Rectal smooth muscle tissue (tissue), 1 donor: ENCODE results near the gene PTGES3.

Experiments
- H3K27ac ChIP-seq: one replicate; pipeline ENCODE4 v1.7.0; 2013; ENCODE audit warnings: low read depth, low read length, inconsistent platforms
- H3K27me3 ChIP-seq: one replicate; pipeline ENCODE4 v1.7.0; 2013; ENCODE audit warnings: low read length; ENCODE audit not compliant: control insufficient read depth, insufficient read depth
- H3K36me3 ChIP-seq: one replicate; pipeline ENCODE4 v1.7.0; 2013; ENCODE audit warnings: low read length; ENCODE audit not compliant: control insufficient read depth, insufficient read depth
- H3K4me1 ChIP-seq: one replicate; pipeline ENCODE4 v1.7.0; 2013; ENCODE audit warnings: low read length; ENCODE audit not compliant: control insufficient read depth, insufficient read depth
- H3K4me3 ChIP-seq: one replicate; pipeline ENCODE4 v1.7.0; 2013; ENCODE audit warnings: low read length
- H3K9ac ChIP-seq: one replicate; pipeline ENCODE4 v1.7.0; 2013; ENCODE audit warnings: low read length

The PTGES3 gene

GRCh38 chr12:56695327-56696101, 7.4 kb upstream of the PTGES3 start:
- Histone ChIP-seq H3K4me1 (no peaks in the 10 kb centered on the region), H3K27me3 (no peaks in the 10 kb centered on the region), H3K4me3 (no peak overlapping the region), H3K27ac (no peak overlapping the region), H3K36me3 (no peaks in the 10 kb centered on the region), H3K9ac (no peak overlapping the region)

GRCh38 chr12:56694161-56694560, 6.1 kb upstream of the PTGES3 start:
- Histone ChIP-seq H3K4me3 (no peak overlapping the region), H3K27me3 (no peaks in the 10 kb centered on the region), H3K9ac (no peak overlapping the region), H3K36me3 (no peaks in the 10 kb centered on the region), H3K27ac (no peak overlapping the region), H3K4me1 (no peaks in the 10 kb centered on the region)

- Histone ChIP-seq H3K27me3 (no peaks in the 10 kb centered on the region), H3K4me3 (peak overlapping the region; percentile 70), H3K9ac (peak overlapping the region; percentile 2), H3K36me3 (no peaks in the 10 kb centered on the region), H3K27ac (peak overlapping the region; percentile 83), H3K4me1 (peaks cover 8% of the 10 kb centered on the region)
These were observed 694 bp upstream of the PTGES3 start for GRCh38 chr12:56688846-56689109.

GRCh38 chr12:56687223-56688128, 608 bp downstream of the PTGES3 start:
- H3K36me3 ChIP-seq = no peaks in the 10 kb centered on the region
- peak overlapping the region; percentile 97 for H3K9ac ChIP-seq

GRCh38 chr12:56684745-56685359, 3.2 kb downstream of the PTGES3 start:
- H3K36me3 ChIP-seq = peaks cover 5% of the 10 kb centered on the region
- H3K9ac ChIP-seq = no peak overlapping the region
- H3K4me3 ChIP-seq = peak overlapping the region; percentile 56
- peaks cover 8% of the 10 kb centered on the region for H3K4me1 ChIP-seq
- no peaks in the 10 kb centered on the region for H3K27me3 ChIP-seq
- H3K27ac ChIP-seq = peak overlapping the region; percentile 3

More at GRCh38 chr12:56687223-56688128, 608 bp downstream of the PTGES3 start:
- no peaks in the 10 kb centered on the region for H3K27me3 ChIP-seq
- H3K4me1 ChIP-seq = peaks cover 8% of the 10 kb centered on the region
- H3K4me3 ChIP-seq = peak overlapping the region; percentile 94
- H3K27ac ChIP-seq = peak overlapping the region; percentile 99

GRCh38 chr12:56682323-56682722, 5.8 kb downstream of the PTGES3 start:
- Histone ChIP-seq H3K27me3 (no peaks in the 10 kb centered on the region), H3K36me3 (peaks cover 5% of the 10 kb centered on the region), H3K27ac (no peak overlapping the region), H3K9ac (no peak overlapping the region), H3K4me1 (peaks cover 3% of the 10 kb centered on the region), H3K4me3 (no peak overlapping the region)

GRCh38 chr12:56679883-56680575, 8.1 kb downstream of the PTGES3 start:
- Histone ChIP-seq H3K4me3 (no peak overlapping the region), H3K27me3 (no peaks in the 10 kb centered on the region), H3K4me1 (peaks cover 3% of the 10 kb centered on the region), H3K36me3 (peaks cover 5% of the 10 kb centered on the region), H3K9ac (no peak overlapping the region), H3K27ac (no peak overlapping the region)

- Histone ChIP-seq H3K4me3 (no peak overlapping the region), H3K27ac (no peak overlapping the region), H3K9ac (no peak overlapping the region), H3K27me3 (no peaks in the 10 kb centered on the region), H3K36me3 (peaks cover 5% of the 10 kb centered on the region), H3K4me1 (no peaks in the 10 kb centered on the region)
These were observed 9.2 kb downstream of the PTGES3 start for GRCh38 chr12:56678852-56679251.

- Histone ChIP-seq H3K9ac (no peak overlapping the region), H3K36me3 (peaks cover 5% of the 10 kb centered on the region), H3K4me3 (no peak overlapping the region), H3K27ac (no peak overlapping the region), H3K27me3 (no peaks in the 10 kb centered on the region), H3K4me1 (no peaks in the 10 kb centered on the region)
These were observed 10.4 kb downstream of the PTGES3 start for GRCh38 chr12:56677680-56678079.

GRCh38 chr12:56676851-56677580, 11.1 kb downstream of the PTGES3 start:
- no peaks in the 10 kb centered on the region for H3K27me3 ChIP-seq
- no peak overlapping the region for H3K9ac ChIP-seq
- no peak overlapping the region for H3K4me3 ChIP-seq
- H3K4me1 ChIP-seq = no peaks in the 10 kb centered on the region
- peaks cover under 1% of the 10 kb centered on the region for H3K36me3 ChIP-seq
- H3K27ac ChIP-seq = no peak overlapping the region

- H3K4me1 ChIP-seq = no peaks in the 10 kb centered on the region
- H3K27me3 ChIP-seq = no peaks in the 10 kb centered on the region
- H3K36me3 ChIP-seq = peaks cover 14% of the 10 kb centered on the region
- no peak overlapping the region for H3K4me3 ChIP-seq
- H3K9ac ChIP-seq = no peak overlapping the region
- H3K27ac ChIP-seq = no peak overlapping the region
These were observed 16.5 kb downstream of the PTGES3 start for GRCh38 chr12:56671608-56672007.
